T-helper 17 cell (primary cell): ENCODE results near the gene NOTCH1. TPM values are rescaled to one million over a fixed set of nuclear protein-coding genes. Genes with fewer than 3 reads are reported as not detected.

Experiments
- ATAC-seq: fragments of 150-1000 bp; cut with Tn5 transposase; 2 replicates; pipeline ENCODE4 v1.10.0; 2021; ENCODE audit warnings: mild to moderate bottlenecking, moderate library complexity
- DNase-seq, 3 donors: peaks; one replicate each; pipeline versions ENCODE4 v3.0.0 to v3.0.0-alpha.2; 2020 to 2021
- H3K9me3 ChIP-seq: one replicate; pipeline ENCODE4 v1.7.0; 2013; ENCODE audit warnings: low read length, mild to moderate bottlenecking; ENCODE audit not compliant: control insufficient read depth, poor library complexity, severe bottlenecking
- H3K27ac Mint-ChIP-seq: one replicate; pipeline ENCODE4 v1.8.0; 2022; ENCODE audit warnings: mild to moderate bottlenecking, moderate library complexity, mixed read lengths
- H3K27me3 Mint-ChIP-seq: one replicate; pipeline ENCODE4 v1.8.0; 2022; ENCODE audit warnings: mixed read lengths
- H3K36me3 Mint-ChIP-seq: one replicate; pipeline ENCODE4 v1.8.0; 2022; ENCODE audit warnings: low read depth, mixed read lengths
- H3K4me1 Mint-ChIP-seq: one replicate; pipeline ENCODE4 v1.8.0; 2022; ENCODE audit warnings: mild to moderate bottlenecking, mixed read lengths
- H3K4me3 Mint-ChIP-seq: one replicate; pipeline ENCODE4 v1.8.0; 2022; ENCODE audit warnings: mild to moderate bottlenecking, moderate library complexity, mixed read lengths
- total RNA-seq, 4 donors: library from RNA in 2 of 4; stranded (reverse) in 2 of 4; gene quantifications; one replicate each; pipeline ENCODE4 v1.2.3 and lab custom pipeline; 2022 to 2026

Gene NOTCH1
- total RNA-seq, 2 donors from 2014 or later: 31.7 to 37.5 TPM

DNA sequence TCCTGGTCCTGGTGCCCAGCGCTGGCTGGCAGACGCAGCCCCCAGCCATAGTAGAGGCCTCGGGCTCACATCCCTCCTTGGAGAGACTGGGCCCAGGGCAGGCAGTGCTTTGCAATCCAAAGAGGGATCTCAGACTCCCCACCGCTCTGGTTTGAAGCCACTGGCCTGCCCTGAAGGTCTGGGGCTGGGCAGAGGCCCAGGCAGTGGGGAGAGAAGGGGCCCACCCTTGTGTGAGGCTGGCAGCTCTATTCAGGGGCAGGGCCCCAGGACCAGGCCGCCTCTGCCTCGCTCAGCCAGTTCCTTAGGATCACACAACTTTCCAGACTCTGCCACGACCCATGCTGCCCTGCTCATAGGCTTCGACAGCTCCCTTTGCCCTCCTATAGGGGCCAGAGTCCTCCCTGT, 52.3 kb downstream of the NOTCH1 start:
- Mint-ChIP-seq H3K4me1 (peaks cover 4% of the 10 kb centered on the region), H3K4me3 (no peak overlapping the region), H3K36me3 (no peaks in the 10 kb centered on the region), H3K27ac (peak overlapping the region; percentile 4), H3K27me3 (no peaks in the 10 kb centered on the region)
- H3K9me3 ChIP-seq: no peaks in the 10 kb centered on the region
- ATAC-seq: no peak
- DNase-seq: no peak

DNA sequence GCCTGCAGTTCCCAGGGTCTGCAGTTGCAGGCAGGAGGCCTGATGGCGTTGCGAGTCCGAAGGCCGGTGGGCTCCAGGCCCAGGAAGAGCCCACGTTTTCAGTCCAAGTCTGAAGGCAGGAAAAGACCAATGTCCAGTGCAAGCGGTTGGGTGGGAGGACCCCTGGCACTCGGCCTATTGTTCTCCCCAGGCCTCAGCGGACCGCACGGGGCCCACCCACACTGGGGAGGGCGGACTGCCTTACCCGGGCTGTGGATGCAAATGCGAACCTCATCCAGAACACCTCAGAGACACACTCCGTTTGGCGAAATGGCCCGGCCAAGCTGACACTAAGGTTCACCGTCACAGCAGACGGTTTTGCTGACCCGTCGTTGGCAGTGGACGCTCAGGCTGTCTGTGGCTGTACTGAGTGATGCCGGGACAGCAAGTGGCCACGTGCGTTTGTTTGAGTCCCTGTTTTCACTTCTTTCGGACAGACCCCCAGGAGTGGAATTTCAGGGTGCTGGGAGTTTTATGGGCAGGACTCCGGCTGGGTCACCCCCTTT, 52.8 kb downstream of the NOTCH1 start:
- ATAC-seq (no peak), DNase-seq (no peak)
- Mint-ChIP-seq H3K4me1 (peaks cover 4% of the 10 kb centered on the region), H3K4me3 (no peak overlapping the region), H3K36me3 (no peaks in the 10 kb centered on the region), H3K27me3 (no peaks in the 10 kb centered on the region), H3K27ac (peak overlapping the region; percentile 4)
- H3K9me3 ChIP-seq: no peaks in the 10 kb centered on the region

DNA sequence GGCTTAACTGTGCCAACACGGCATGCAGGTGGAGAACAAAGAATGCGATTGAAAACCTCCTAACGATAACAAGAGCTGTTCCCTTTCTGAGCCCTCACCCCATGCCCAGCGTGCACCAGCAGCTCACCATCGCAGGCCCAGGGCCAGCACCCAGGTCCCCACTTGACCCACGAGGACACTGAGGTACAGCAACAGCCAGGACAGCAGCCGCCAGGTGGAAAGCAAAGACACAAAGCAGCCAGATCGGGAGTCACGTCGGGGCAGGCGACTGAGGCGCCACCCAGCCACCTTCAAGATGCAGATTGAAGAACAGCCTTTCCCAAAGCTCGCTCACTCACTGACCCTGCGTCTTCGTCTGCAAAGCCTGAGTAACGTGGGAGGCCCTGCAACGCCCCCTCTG, 56.1 kb downstream of the NOTCH1 start:
- H3K4me1 Mint-ChIP-seq: peaks cover 4% of the 10 kb centered on the region
- no peaks in the 10 kb centered on the region for H3K36me3 Mint-ChIP-seq
- H3K27ac Mint-ChIP-seq: no peak overlapping the region
- no peak overlapping the region for H3K4me3 Mint-ChIP-seq
- no peaks in the 10 kb centered on the region for H3K27me3 Mint-ChIP-seq
- DNase-seq: no peak
- ATAC-seq: no peak
- H3K9me3 ChIP-seq: no peaks in the 10 kb centered on the region

- Mint-ChIP-seq H3K27ac (no peak overlapping the region), H3K36me3 (no peaks in the 10 kb centered on the region), H3K4me1 (peaks cover 4% of the 10 kb centered on the region), H3K4me3 (no peak overlapping the region), H3K27me3 (no peaks in the 10 kb centered on the region)
- no peaks in the 10 kb centered on the region for H3K9me3 ChIP-seq
- ATAC-seq (peak; percentile 52), DNase-seq (peak; percentile 62 to 76 (median 72))
Measured at GRCh38 chr9:136488247-136489214, 57.3 kb downstream of the NOTCH1 start.

- no peak overlapping the region for H3K4me3 Mint-ChIP-seq
Measured at GRCh38 chr9:136487672-136488071, 58.2 kb downstream of the NOTCH1 start.

GRCh38 chr9:136486823-136487620, 58.8 kb downstream of the NOTCH1 start:
- ATAC-seq: no peak
- no peak for DNase-seq
- no peaks in the 10 kb centered on the region for H3K9me3 ChIP-seq
- Mint-ChIP-seq H3K27ac (no peak overlapping the region), H3K4me3 (no peak overlapping the region), H3K4me1 (peaks cover 10% of the 10 kb centered on the region), H3K36me3 (peaks cover 2% of the 10 kb centered on the region), H3K27me3 (no peaks in the 10 kb centered on the region)

More at GRCh38 chr9:136487672-136488071, 58.2 kb downstream of the NOTCH1 start:
- DNase-seq (no peak), ATAC-seq (no peak)
- no peaks in the 10 kb centered on the region for H3K27me3 Mint-ChIP-seq
- no peaks in the 10 kb centered on the region for H3K9me3 ChIP-seq
- peaks cover 2% of the 10 kb centered on the region for H3K36me3 Mint-ChIP-seq
- H3K4me1 Mint-ChIP-seq: peaks cover 6% of the 10 kb centered on the region
- H3K27ac Mint-ChIP-seq: no peak overlapping the region

GRCh38 chr9:136486131-136486530, 59.7 kb downstream of the NOTCH1 start:
- H3K36me3 Mint-ChIP-seq: peaks cover 2% of the 10 kb centered on the region
- ATAC-seq (no peak), DNase-seq (no peak)
- H3K4me3 Mint-ChIP-seq: no peak overlapping the region
- H3K4me1 Mint-ChIP-seq: peaks cover 15% of the 10 kb centered on the region
- H3K9me3 ChIP-seq: no peaks in the 10 kb centered on the region
- H3K27me3 Mint-ChIP-seq: no peaks in the 10 kb centered on the region
- H3K27ac Mint-ChIP-seq: no peak overlapping the region

DNA sequence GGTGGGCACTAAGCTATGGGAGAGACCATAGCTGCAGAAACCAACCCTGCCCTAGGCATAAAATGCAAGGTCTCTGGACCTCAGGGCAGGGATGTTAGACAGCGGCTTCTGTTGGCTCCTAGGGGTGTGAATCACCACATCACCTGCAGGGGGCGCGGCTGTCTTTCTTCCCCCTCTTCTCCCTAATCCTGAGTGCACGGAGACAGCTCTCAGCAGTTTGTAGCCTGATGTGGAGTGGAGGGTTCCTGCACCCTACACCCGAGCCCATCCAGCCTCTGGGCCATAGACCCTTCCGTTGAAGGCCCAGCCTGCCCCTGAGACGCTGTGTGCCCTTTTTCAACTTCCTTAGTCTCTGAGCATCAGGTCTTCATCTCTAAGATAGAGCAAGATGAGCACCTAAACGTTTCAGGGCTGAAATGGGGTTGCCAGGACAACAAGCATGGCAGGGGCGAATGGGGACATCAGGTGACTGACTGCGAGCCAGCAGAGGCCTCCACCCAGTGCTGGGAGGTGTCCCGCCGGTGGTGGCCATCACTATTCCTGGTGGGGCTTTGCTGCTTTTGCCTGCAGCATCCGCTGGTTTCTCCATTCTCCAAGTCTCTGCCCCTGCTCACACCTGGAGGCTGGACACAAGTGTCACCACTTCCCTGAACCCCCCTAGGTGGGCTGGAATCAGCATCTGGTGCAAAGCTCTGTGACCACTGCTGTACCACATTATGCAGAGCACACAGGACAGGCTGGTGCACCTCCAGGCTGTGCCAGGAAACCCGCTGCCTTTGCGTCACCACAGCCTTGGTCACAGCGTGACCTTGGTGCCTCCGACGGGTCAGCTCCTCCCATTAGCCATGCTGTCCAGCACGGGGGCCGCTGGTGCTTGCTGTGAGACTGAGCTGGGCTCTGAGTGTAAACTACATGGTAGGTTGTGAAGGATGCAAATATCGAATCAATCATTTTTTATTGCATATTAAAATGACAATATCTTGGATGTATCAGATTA, 60.5 kb downstream of the NOTCH1 start:
- no peak for ATAC-seq
- H3K9me3 ChIP-seq: no peaks in the 10 kb centered on the region
- Mint-ChIP-seq H3K27ac (peak overlapping the region; percentile 43), H3K4me1 (peaks cover 17% of the 10 kb centered on the region), H3K27me3 (no peaks in the 10 kb centered on the region), H3K36me3 (peaks cover 2% of the 10 kb centered on the region), H3K4me3 (peak overlapping the region; percentile 60)
- DNase-seq: peak; percentile 72 to 76 (median 74)

GRCh38 chr9:136484153-136485048, 61.4 kb downstream of the NOTCH1 start:
- Mint-ChIP-seq H3K27me3 (no peaks in the 10 kb centered on the region), H3K36me3 (peaks cover 2% of the 10 kb centered on the region)
- peak; percentile 24 to 27 (median 25) for DNase-seq

GRCh38 chr9:136483589-136484152, 62.2 kb downstream of the NOTCH1 start:
- ATAC-seq (peak; percentile 66), DNase-seq (peak; percentile 92 to 97 (median 96))
- H3K4me1 Mint-ChIP-seq: peaks cover 19% of the 10 kb centered on the region
- peak overlapping the region; percentile 98 for H3K4me3 Mint-ChIP-seq
- peak overlapping the region; percentile 92 for H3K27ac Mint-ChIP-seq
- no peaks in the 10 kb centered on the region for H3K27me3 Mint-ChIP-seq
- peaks cover 2% of the 10 kb centered on the region for H3K36me3 Mint-ChIP-seq
- H3K9me3 ChIP-seq: no peaks in the 10 kb centered on the region

More at GRCh38 chr9:136484153-136485048, 61.4 kb downstream of the NOTCH1 start:
- H3K27ac Mint-ChIP-seq: peak overlapping the region; percentile 43
- ATAC-seq: no peak
- peak overlapping the region; percentile 60 for H3K4me3 Mint-ChIP-seq
- H3K4me1 Mint-ChIP-seq: peaks cover 19% of the 10 kb centered on the region
- no peaks in the 10 kb centered on the region for H3K9me3 ChIP-seq
